Measurements from ENCODE around the gene TXN2. TPM values are rescaled to one million over a fixed set of nuclear protein-coding genes. Genes with fewer than 3 reads are reported as not detected.
"Not testable (repeated sequence)": the region's sequence is repeated elsewhere in the genome, so short reads cannot be mapped to it uniquely, and the experiment has no call there.

Gene TXN2
- total RNA-seq, 2 donors from 2014 or later, result 96.5 to 101 TPM

DNA sequence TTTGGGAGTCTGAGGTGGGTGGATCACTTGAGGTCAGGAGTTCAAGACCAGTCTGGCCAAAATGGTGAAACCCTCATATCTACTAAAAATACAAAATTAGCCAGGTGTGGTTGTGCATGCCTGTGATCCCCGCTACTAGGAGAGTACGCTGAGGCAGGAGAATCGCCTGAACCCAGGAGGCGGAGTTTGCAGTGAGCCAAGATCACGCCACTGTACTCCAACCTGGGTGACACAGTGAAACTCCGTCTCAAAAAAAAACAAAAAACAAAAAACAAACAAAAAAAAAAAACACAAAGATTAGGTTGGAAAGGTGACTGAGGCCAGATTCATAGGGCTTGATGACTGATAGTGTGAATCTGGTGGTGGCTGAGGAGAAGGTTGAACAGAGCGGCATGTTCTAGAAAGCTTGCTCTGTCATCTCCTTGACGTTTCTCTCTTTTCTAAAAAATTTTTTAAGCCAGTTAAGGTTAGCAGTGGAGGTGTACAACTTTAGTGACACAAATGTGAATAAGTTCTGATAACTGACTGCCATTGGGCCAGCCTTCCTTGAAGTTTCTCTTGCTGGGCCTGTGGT lies 40.9 kb downstream of the TXN2 start:
- intact Hi-C loops (cut with DNase I, micrococcal nuclease), result no loop called here
- ATAC-seq, result no peak

GRCh38 chr22:36439481-36440271 lies 41.8 kb downstream of the TXN2 start:
- intact Hi-C loops (cut with DNase I, micrococcal nuclease), result no loop called here
- ATAC-seq, result no peak
- peak; percentile 61 to 67 for DNase-seq

More for the DNA sequence above, 40.9 kb downstream of the TXN2 start:
- DNase-seq, result no peak

GRCh38 chr22:36435516-36436415 lies 45.7 kb downstream of the TXN2 start:
- DNase-seq (peak; percentile 80 to 89), ATAC-seq (peak; percentile 71)
- intact Hi-C loops (cut with DNase I, micrococcal nuclease), result no loop called here

DNA sequence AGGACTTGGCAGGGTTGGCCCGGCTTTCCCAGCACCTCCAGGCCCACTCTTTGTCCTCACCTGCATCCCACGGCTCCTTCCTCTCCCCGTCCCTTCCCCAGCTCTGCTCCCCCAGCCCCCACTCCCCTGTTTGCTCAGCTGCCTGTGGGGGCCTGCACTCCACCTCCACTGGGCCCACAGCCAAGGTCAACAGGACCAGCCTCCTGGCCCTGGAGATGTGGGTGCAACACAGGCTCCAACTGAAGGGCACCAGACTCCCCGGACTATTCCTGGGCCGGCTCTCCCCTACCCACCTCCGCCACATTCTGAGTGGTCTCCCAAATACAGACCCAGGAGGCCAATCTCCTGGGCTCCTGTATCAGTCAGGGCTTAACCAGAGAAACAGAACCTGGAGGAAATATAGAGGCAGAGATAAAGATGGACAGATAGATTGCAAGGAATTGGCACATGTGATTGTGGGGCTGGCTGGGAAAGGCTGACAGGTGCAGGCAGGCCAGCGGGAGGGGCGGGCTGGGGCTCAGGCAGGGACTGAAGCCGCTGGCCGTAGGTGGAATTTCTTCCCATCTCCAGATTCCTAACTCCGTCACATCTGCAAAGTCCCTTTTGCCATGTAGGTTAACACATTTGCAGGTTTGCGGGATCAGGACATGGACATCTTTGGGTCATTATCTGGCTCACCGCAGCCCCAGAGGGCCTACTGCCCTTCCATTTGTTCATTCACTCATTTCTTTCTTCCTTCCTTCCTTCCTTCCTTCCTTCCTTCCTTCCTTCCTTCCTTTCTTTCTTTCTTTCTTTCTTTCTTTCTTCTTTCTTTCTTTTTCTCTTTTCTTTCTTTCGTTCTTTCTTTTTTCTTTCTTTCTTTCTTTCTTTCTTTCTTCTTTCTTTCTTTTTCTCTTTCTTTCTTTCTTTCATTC lies 47.9 kb downstream of the TXN2 start:
- intact Hi-C loops (cut with DNase I, micrococcal nuclease), result no loop called here
- peak; percentile 33 for ATAC-seq
- peak; percentile 75 to 79 for DNase-seq

DNA sequence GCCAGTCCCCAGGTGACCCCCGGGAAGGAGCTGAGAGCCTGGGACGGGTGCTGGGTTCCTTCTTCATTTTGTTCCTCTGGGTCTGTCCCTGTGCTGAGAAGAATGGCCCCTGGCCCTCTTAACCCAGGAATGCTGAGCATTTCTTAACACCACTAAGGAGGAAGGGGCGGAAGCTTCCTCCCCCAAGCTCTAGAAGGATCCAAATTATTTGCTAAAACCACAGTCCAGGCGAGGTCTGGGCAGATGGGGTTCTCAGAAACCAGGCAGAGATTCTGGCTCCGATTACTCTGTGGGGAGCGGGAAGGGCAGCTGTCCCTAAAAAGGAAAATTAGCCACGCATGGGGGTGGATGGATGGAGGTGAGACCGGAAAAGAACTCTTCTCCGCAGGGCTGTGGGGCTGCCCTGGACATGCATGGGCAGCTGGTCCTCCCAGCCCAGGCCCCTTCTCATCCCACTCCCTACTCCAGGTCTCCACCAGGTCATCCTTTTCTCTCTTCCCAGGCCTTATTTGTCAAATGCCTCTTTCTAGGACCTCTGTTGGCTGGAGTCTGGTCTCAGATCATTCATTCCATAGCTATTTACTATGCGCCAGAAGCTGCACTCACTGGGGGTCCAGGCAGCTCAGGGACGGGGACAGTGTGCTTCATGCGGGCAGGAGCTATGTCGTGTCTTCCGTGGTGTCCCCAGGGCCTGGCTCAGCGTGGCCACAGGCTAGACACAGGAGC lies 48.7 kb downstream of the TXN2 start:
- DNase-seq, result no peak
- intact Hi-C loops (cut with DNase I, micrococcal nuclease), result no loop called here
- ATAC-seq, result no peak

- ATAC-seq (no peak), DNase-seq (no peak)
- intact Hi-C loops (cut with DNase I, micrococcal nuclease), result no loop called here
These were observed 49.5 kb downstream of the TXN2 start for GRCh38 chr22:36431977-36432376.

- intact Hi-C loops (cut with DNase I, micrococcal nuclease), result no loop called here
- DNase-seq, result no peak
- no peak for ATAC-seq
These were observed 50.6 kb downstream of the TXN2 start for GRCh38 chr22:36430863-36431262.

GRCh38 chr22:36427952-36428351 lies 53.5 kb downstream of the TXN2 start:
- ATAC-seq; intact Hi-C loops (cut with DNase I, micrococcal nuclease); DNase-seq: not testable (repeated sequence)

DNA sequence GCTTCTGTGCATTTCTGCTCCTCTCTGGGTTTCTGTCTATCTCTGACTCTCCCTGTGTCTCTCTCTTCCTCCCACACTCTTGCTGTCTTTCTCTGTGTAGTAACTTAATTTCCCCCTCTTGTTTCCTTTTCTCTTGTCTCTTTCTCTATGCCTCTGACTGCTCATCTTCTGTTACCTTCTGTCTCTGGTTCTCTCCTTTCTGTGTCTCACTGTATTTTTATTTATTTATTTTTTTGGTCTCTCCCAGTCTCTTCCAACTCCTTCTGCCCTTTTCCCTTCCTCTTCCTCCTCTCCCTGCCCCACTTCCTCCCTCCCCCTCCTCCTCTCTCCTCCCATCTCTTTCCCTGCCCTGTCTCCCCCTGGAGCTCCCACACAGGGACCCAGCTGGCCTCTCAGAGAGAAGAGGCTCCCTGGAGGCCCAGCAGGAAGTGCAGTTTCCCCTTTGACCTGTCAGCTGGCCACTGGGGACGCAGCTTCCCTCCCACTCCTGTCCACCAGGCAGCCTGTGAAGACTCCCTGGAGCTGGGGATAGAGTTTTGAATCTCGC lies 55.4 kb downstream of the TXN2 start:
- intact Hi-C loops (cut with DNase I, micrococcal nuclease), result no loop called here
- DNase-seq (no peak), ATAC-seq (peak; percentile 57)

DNA sequence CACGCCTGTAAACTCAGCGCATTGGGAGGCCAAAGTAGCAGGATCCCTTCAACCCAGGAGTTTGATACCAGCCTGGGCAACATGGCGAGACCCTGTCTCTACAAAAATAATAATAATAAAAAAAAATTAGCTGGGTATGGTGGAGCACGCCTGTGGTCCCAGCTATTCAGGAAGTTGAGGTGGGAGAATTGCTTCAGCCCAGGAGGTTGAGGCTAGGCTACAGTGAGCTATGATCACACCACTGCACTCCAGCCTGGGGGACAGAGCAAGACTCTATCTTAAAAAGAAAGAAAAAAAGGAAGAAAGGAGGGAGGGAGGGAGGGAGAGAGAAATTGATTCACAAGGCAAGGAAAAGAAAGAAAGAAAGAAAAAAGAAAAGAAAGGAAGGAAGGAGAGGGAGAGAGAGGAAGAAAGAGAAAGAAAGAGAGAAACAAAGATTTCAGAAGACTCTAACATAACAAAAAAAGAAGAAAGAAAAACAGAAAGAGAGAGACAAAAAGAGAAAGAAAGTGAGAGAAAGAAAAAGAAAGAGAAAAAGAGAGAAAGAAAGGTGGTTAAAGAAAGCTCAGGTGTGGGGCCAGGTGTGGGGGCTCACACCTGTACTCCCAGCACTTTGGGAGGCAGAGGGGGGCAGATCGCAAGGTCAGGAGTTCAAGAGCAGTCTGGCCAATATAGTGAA lies 56.4 kb downstream of the TXN2 start:
- ATAC-seq (no peak), DNase-seq (no peak)
- intact Hi-C loops (cut with DNase I, micrococcal nuclease), result no loop called here

GRCh38 chr22:36424466-36424865 lies 57.0 kb downstream of the TXN2 start:
- intact Hi-C loops (cut with DNase I, micrococcal nuclease); DNase-seq; ATAC-seq: not testable (repeated sequence)

DNA sequence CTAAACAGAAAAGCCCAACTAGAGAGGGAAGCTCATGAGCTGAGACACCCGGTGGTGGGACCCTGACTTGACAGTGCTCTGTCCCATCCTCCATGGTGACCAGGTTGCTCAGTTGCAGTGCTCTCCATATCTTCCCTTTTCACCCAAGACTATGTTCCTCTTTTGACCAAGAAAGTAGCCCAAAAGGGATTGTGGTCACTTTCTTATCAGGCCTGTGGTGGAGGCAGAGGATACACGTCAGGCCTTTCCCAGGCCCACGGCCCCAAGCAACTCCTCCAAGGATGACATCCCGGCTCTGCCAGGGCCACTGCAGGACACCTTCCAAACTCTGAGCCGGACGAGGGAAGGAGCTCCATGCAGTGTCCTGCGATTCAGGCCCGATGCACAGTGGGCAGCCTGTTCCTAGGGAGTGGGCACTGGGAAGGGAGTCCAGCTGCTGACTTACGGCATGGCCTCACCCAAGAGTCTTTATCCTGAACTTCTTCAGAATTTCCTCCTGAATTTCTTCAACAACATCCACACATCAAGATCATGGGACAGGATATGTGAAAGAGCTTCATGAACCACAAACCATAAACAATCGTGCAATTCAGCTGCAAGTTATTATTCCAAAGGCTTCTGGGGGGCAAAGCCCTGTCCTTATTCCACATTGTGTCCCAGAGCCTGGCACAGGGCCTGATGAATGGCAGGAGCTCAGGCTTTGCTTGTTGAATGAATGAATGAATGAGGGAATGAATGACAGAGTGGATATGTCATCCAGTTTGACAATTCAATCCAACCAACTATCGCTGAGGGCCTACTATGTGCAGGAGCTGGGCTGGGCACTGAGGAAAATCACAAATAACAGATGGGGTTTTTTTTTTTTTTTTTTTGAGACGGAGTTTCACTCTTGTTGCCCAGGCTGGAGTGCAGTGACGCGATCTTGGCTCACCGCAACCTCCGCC lies 57.7 kb downstream of the TXN2 start:
- intact Hi-C loops (cut with DNase I, micrococcal nuclease), result no loop called here
- ATAC-seq (no peak), DNase-seq (no peak)

DNA sequence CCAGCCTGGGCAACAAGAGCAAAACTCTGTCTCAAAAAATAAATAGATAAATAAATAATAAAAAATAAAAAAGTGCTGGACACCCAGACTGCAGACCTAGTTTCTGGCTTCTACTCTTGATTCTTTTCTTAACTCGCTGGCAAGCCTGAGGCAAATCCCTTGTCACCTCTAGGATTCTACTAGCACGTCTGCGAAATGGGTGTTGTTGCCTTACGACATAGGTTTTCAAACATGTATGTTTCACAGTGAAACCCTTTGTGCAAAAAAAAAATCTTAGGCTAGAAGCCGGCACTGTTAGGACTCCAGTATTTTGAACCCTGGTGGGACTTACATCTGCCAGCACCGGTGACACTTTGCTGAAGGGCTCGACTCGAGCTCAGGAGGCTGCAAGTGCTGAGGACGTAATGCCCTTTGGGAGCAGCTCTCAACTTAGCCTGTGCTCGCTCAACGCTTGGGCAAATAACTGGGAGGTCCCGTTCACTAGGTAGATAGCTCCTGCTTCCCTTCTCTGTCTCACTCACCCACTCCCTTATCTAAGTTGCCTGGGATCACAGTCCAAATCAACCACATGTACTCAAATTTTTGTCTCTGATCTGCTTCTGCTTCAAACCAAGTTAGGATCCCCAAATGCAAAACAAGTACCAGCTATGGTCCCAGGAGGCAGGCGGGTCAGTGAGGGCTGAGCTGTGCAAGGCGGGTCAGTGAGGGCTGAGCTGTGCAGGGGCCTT lies 59.0 kb downstream of the TXN2 start:
- DNase-seq (no peak), ATAC-seq (no peak)
- intact Hi-C loops (cut with DNase I, micrococcal nuclease), result no loop called here

GRCh38 chr22:36419912-36420882 lies 61.2 kb downstream of the TXN2 start:
- ATAC-seq, result peak; percentile 39
- intact Hi-C loops (cut with DNase I, micrococcal nuclease), result no loop called here
- no peak for DNase-seq
